HG02884 (cell line): ENCODE results near the gene SPOCK1.
"Not testable (repeated sequence)": the region's sequence is repeated elsewhere in the genome, so short reads cannot be mapped to it uniquely, and the experiment has no call there.

Experiments
- ATAC-seq: cut with Tn5 transposase; IDR thresholded peaks from one replicate; pipeline ENCODE4 v1.9.1; 2021; ENCODE audit warnings: mild to moderate bottlenecking, moderate library complexity; ENCODE audit not compliant: unreplicated experiment

The SPOCK1 gene

GRCh38 chr5:137234973-137235943 is 263.9 kb downstream of the SPOCK1 start:
- no peak for ATAC-seq

- no peak for ATAC-seq
Observed at GRCh38 chr5:137233726-137234125, 265.4 kb downstream of the SPOCK1 start.

- not testable (repeated sequence) for ATAC-seq
Observed at GRCh38 chr5:137233304-137233703, 265.8 kb downstream of the SPOCK1 start.

- no peak for ATAC-seq
Observed at GRCh38 chr5:137231540-137231939, 267.6 kb downstream of the SPOCK1 start.

GRCh38 chr5:137228816-137229215 is 270.3 kb downstream of the SPOCK1 start:
- ATAC-seq = no peak

- no peak for ATAC-seq
Observed at GRCh38 chr5:137226081-137226480, 273.0 kb downstream of the SPOCK1 start.

GRCh38 chr5:137223324-137224295 is 275.5 kb downstream of the SPOCK1 start:
- no peak for ATAC-seq

GRCh38 chr5:137221943-137222342 is 277.2 kb downstream of the SPOCK1 start:
- ATAC-seq = no peak

GRCh38 chr5:137220523-137220927 is 278.6 kb downstream of the SPOCK1 start:
- ATAC-seq = no peak

- ATAC-seq = no peak
Observed at GRCh38 chr5:137218896-137219295, 280.2 kb downstream of the SPOCK1 start.

GRCh38 chr5:137218471-137218870 is 280.7 kb downstream of the SPOCK1 start:
- ATAC-seq = no peak

GRCh38 chr5:137217599-137218200 is 281.4 kb downstream of the SPOCK1 start:
- ATAC-seq = no peak

GRCh38 chr5:137216976-137217598 is 282.0 kb downstream of the SPOCK1 start:
- no peak for ATAC-seq

- no peak for ATAC-seq
Observed at GRCh38 chr5:137215780-137216179, 283.3 kb downstream of the SPOCK1 start.

- no peak for ATAC-seq
Observed at GRCh38 chr5:137215261-137215660, 283.9 kb downstream of the SPOCK1 start.

GRCh38 chr5:137214446-137215189 is 284.5 kb downstream of the SPOCK1 start:
- ATAC-seq = no peak

GRCh38 chr5:137212471-137212870 is 286.7 kb downstream of the SPOCK1 start:
- no peak for ATAC-seq

GRCh38 chr5:137209232-137209809 is 289.8 kb downstream of the SPOCK1 start:
- no peak for ATAC-seq

- ATAC-seq = no peak
Observed at GRCh38 chr5:137207023-137207760, 291.9 kb downstream of the SPOCK1 start.
